Lower lobe of right lung (tissue), 2 donors: ENCODE results near the gene LRRC25. TPM values are rescaled to one million over a fixed set of nuclear protein-coding genes. Genes with fewer than 3 reads are reported as not detected.

Experiments used
- ATAC-seq, 2 donors: fragments of 200-7000 bp; cut with Tn5 transposase; one replicate each; pipeline ENCODE4 v1.9.1; 2020 to 2022; ENCODE audit warnings: mild to moderate bottlenecking in 2 of 2, moderate library complexity in 2 of 2
- DNase-seq: peaks from one replicate; pipeline ENCODE4 v3.0.0-alpha.2; 2020
- H3K27ac ChIP-seq: fragments of 200-600 bp; one replicate; pipeline ENCODE4 v1.8.0; 2022
- H3K27me3 ChIP-seq: fragments of 200-600 bp; one replicate; pipeline ENCODE4 v1.8.0; 2022; ENCODE audit warnings: low read depth
- H3K36me3 ChIP-seq: fragments of 200-600 bp; one replicate; pipeline ENCODE4 v1.8.0; 2022; ENCODE audit warnings: mild to moderate bottlenecking
- H3K4me1 ChIP-seq: fragments of 200-600 bp; one replicate; pipeline ENCODE4 v1.8.0; 2022
- H3K4me3 ChIP-seq: fragments of 200-600 bp; one replicate; pipeline ENCODE4 v1.8.0; 2022; ENCODE audit warnings: mild to moderate bottlenecking
- H3K9me3 ChIP-seq: fragments of 200-600 bp; one replicate; pipeline ENCODE4 v1.8.0; 2022
- intact Hi-C: fragments of 100-400 bp; cut with DNase I; formaldehyde crosslinking; loops from one replicate; pipeline ENCODE4 v1.11.0; 2022
- total RNA-seq: library from RNA; stranded (reverse); fragmentation: NEBNext Ultra II Directional; extraction: Animal tissue kit (Norgen Biotek cat#: 25700); gene quantifications from one replicate; pipeline ENCODE4 v1.2.1, GENCODE V29; 2021
- TF ChIP-seq, protein P1 (sequence below): fragments of 200-600 bp; IDR thresholded peaks from one replicate; pipeline ENCODE4 v1.8.0; 2022; ENCODE audit warnings: antibody characterized with exemption, mild to moderate bottlenecking
- donor health status: DM: no; HTN: yes; CAD: no; lungs with severe emphysema.

The LRRC25 gene
- total RNA-seq, 1 donor from 2014 or later, result 35.4 TPM

DNA sequence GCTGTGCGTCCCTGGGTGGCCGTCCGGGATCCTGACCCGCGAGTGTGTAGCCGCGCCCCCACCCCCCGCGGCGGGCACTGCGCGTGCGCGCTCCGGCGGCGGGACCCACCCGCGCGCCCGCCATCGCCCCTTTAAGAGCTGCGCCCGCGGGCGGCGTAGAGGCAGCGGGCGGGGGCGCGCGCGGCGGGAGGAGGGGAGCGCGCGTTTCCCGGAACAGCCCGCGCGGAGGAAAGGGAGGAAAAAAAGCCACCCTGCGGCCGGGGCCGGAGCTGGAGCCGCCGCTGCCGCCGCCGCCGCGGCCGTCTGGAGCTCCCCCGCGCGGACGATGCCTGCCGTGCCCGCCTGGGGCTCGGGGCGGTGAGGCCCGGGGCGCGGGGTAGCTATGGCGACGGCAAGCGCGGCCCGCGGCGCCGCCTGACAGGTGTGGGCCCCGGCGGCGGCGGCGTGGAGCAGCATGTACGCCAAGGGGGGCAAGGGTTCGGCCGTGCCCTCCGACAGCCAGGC is 21.8 kb upstream of the LRRC25 start, which contains the start of gene SSBP4:
Gene SSBP4 (plus strand): TSS at position 204 of the 504 bp plus-strand sequence. CDS start 251 bp downstream, at position 455.
- H3K36me3 ChIP-seq, result no peaks in the 10 kb centered on the region
- H3K4me1 ChIP-seq, result peaks cover 80% of the 10 kb centered on the region
- peak; percentile 51 to 60 for ATAC-seq
- TF ChIP-seq, protein P1, sequence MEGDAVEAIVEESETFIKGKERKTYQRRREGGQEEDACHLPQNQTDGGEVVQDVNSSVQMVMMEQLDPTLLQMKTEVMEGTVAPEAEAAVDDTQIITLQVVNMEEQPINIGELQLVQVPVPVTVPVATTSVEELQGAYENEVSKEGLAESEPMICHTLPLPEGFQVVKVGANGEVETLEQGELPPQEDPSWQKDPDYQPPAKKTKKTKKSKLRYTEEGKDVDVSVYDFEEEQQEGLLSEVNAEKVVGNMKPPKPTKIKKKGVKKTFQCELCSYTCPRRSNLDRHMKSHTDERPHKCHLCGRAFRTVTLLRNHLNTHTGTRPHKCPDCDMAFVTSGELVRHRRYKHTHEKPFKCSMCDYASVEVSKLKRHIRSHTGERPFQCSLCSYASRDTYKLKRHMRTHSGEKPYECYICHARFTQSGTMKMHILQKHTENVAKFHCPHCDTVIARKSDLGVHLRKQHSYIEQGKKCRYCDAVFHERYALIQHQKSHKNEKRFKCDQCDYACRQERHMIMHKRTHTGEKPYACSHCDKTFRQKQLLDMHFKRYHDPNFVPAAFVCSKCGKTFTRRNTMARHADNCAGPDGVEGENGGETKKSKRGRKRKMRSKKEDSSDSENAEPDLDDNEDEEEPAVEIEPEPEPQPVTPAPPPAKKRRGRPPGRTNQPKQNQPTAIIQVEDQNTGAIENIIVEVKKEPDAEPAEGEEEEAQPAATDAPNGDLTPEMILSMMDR, result peak; percentile 44
- H3K9me3 ChIP-seq, result no peaks in the 10 kb centered on the region
- no peaks in the 10 kb centered on the region for H3K27me3 ChIP-seq
- peak within 1 kb of the TSS; percentile 80 for H3K4me3 ChIP-seq
- intact Hi-C loops, result no loop called here
- DNase-seq, result peak; percentile 80
- peak within 1 kb of the TSS; percentile 97 for H3K27ac ChIP-seq

DNA sequence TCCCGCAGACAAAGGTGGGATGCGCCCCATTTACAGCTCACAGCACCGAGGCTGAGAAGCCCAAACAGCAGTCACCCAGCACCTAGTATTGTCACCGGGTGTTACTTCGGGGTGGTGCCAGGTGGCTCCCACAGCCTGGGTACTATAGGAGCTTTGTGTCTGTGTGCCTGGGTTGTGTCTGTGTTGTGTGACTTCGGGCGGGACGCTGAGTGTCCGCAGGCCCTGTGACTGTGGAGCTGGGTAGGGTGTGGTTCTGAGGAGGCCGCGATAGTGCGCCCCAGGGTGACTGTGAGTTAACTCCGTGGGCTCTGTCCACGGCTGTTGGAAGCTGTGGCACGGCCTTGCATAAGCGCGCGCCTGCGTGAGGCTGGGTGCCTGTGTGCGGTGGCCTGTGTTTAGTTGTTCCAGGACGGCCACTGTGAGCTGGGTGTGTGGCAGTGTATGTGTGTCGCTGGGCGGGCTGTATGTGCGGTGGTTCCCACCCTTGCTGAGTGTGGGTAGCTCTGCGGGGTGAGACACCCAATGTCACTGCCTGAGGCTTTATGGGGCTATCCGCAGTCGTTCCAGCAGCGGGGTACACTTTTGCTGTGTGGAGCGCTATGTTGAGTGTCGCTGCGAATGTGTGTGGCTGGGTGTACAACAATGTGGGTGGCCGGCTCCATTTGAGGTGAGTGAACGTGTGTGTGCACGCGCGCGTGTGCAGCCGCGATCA is 21.2 kb upstream of the LRRC25 start:
- H3K27ac ChIP-seq, result peak overlapping the region; percentile 97
- TF ChIP-seq, protein P1, result no peak
- H3K36me3 ChIP-seq, result no peaks in the 10 kb centered on the region
- ATAC-seq (peak; percentile 3 to 6), DNase-seq (peak; percentile 77)
- H3K4me1 ChIP-seq, result peaks cover 82% of the 10 kb centered on the region
- H3K9me3 ChIP-seq, result no peaks in the 10 kb centered on the region
- H3K27me3 ChIP-seq, result no peaks in the 10 kb centered on the region
- intact Hi-C loops, result no loop called here
- H3K4me3 ChIP-seq, result peak overlapping the region; percentile 80

DNA sequence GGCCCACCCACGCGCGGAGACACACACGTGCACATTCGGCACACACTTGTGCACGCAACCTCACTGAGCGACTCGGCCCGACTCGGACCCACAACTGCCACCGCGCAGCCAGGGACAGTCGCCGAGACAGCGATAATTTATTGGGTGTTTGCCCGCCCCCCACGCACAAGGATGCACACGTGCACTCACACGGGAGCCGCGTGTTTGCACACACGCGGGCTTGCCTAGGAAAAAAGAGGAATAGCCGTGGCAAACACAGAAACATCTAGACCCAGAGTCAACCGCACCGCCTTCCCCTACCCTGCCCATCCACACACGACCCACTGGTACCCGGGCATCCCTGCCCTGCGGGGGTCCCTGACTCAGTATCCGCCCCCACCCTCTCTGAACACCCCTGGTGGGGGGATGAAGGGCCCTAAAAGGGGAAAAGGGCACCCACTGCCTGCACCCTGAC is 20.6 kb upstream of the LRRC25 start:
- Histone ChIP-seq H3K27me3 (no peaks in the 10 kb centered on the region), H3K36me3 (no peaks in the 10 kb centered on the region), H3K9me3 (no peaks in the 10 kb centered on the region), H3K4me1 (peaks cover 76% of the 10 kb centered on the region), H3K4me3 (peak overlapping the region; percentile 80), H3K27ac (peak overlapping the region; percentile 97)
- peak; percentile 81 for DNase-seq
- ATAC-seq, result peak in 1 of 2 donors; percentile 1
- intact Hi-C loops, result no loop called here
- TF ChIP-seq, protein P1, result no peak

DNA sequence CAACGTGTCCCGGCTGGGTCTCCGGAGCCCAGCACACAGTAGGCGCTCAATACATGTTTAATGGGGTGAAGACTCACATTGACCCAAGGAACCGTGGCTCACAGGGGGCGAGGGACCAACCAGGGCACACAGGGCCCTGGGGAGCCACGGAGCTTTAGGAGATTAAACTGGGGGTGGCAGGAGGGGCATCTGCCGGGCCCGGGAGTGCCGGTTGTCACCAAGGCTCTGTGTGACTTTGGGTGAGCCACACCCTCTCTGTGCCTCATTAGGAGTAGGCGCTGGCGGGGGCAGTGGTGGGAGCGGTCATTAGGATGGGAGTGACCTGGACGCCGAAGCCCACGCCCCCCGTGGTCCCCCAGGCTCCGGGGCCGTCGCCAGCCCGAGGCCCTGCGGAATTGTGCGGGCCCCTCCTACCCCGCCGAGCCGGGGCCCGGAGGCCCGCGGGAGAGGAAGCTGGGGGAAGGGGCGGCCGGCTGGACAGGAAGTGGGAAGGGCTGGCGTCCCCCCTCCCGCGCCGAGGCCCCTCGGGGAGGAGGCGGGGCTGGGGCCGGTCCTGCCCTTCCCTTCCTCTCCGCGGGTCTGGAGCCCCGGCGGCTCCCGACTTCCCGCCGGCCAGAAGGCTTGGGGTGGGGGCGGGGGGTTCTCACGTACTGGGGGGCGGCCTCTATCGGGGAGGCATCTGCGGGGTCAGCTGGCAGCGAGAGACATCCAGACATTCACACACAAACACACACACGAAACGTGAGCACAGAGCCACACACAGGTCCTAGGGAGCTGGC is 20.0 kb upstream of the LRRC25 start:
- Histone ChIP-seq H3K4me3 (peak overlapping the region; percentile 80), H3K4me1 (peaks cover 70% of the 10 kb centered on the region), H3K9me3 (no peaks in the 10 kb centered on the region), H3K27ac (peak overlapping the region; percentile 97), H3K36me3 (no peaks in the 10 kb centered on the region), H3K27me3 (no peaks in the 10 kb centered on the region)
- intact Hi-C loops, result no loop called here
- ATAC-seq (peak; percentile 49 to 65), DNase-seq (peak; percentile 87)
- TF ChIP-seq, protein P1, result no peak

DNA sequence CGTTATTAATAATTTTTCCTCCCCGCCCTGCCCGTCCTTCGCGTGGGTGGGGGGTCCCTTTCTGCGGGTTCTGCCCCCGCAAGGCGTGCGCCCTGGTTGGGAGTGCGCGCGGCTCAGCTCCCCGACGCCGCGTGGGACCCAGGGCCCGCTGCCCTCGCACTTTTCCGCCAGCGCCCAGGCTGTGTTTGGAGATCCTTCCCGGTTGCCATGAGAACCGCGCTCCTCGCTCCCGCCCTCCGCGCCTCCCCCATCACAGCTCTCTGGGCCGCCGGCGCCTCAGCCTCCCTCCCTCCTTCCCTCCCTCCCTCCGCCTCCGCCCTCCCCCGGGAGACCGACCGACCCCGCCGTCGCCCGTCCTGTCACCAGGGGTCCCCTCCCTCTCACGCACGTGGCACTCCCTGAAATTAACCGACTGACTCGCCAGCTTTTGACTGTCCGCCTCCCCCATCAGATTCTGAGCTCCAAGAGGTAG is 19.4 kb upstream of the LRRC25 start:
- peak overlapping the region; percentile 97 for H3K27ac ChIP-seq
- no peaks in the 10 kb centered on the region for H3K36me3 ChIP-seq
- DNase-seq, result peak; percentile 92
- H3K4me3 ChIP-seq, result peak overlapping the region; percentile 80
- H3K27me3 ChIP-seq, result no peaks in the 10 kb centered on the region
- H3K4me1 ChIP-seq, result peaks cover 70% of the 10 kb centered on the region
- intact Hi-C loops, result no loop called here
- H3K9me3 ChIP-seq, result no peaks in the 10 kb centered on the region
- TF ChIP-seq, protein P1, result no peak
- ATAC-seq, result peak; percentile 76
